SHP77 (cell line): ENCODE data around the gene DNAL4.

Experiments
- DNase-seq, 2 experiments: peaks; one replicate each; lab custom pipeline; 2025; lab: John Stamatoyannopoulos, UW

Gene DNAL4

GRCh38 chr22:38739300-38740055 is 54.5 kb downstream of the DNAL4 start:
- no peak for DNase-seq

GRCh38 chr22:38738475-38739070 is 55.4 kb downstream of the DNAL4 start:
- DNase-seq: no peak

GRCh38 chr22:38737302-38738060 is 56.5 kb downstream of the DNAL4 start:
- no peak for DNase-seq

GRCh38 chr22:38736257-38736570 is 57.7 kb downstream of the DNAL4 start:
- no peak for DNase-seq

- no peak for DNase-seq
These were observed 58.3 kb downstream of the DNAL4 start for GRCh38 chr22:38735465-38736256.

- no peak for DNase-seq
These were observed 58.8 kb downstream of the DNAL4 start for GRCh38 chr22:38735126-38735464.

GRCh38 chr22:38734421-38735100 is 59.4 kb downstream of the DNAL4 start:
- DNase-seq: no peak

GRCh38 chr22:38733724-38734381 is 60.1 kb downstream of the DNAL4 start:
- peak; percentile 90 to 91 for DNase-seq

- DNase-seq: peak in 1 of 2 experiments; percentile 44
These were observed 60.6 kb downstream of the DNAL4 start for GRCh38 chr22:38733329-38733723.

GRCh38 chr22:38732251-38732815 is 61.6 kb downstream of the DNAL4 start:
- DNase-seq: peak in 1 of 2 experiments; percentile 25

GRCh38 chr22:38731703-38732161 is 62.2 kb downstream of the DNAL4 start:
- no peak for DNase-seq

GRCh38 chr22:38730411-38730871 is 63.5 kb downstream of the DNAL4 start:
- no peak for DNase-seq

GRCh38 chr22:38729946-38730345 is 64.0 kb downstream of the DNAL4 start:
- no peak for DNase-seq

- DNase-seq: no peak
These were observed 64.8 kb downstream of the DNAL4 start for GRCh38 chr22:38728871-38729796.
